Stimulated activated CD8-positive, alpha-beta memory T cell treated with anti-CD3 and anti-CD28 coated beads, Interleukin-15, amount 100 ng/mL, for 1 hour (primary cell): Measurements from ENCODE around the gene ANKRD26.
"Not testable (repeated sequence)": the region's sequence is repeated elsewhere in the genome, so short reads cannot be mapped to it uniquely, and the experiment has no call there.

Experiments
- DNase-seq: peaks from one replicate; pipeline ENCODE4 v3.0.0-alpha.2; 2020; ENCODE audit warnings: low read depth

ANKRD26 gene

GRCh38 chr10:27099916-27100812 lies at the start of gene ANKRD26:
Gene ANKRD26, minus strand, starts transcription at chr10:27100494. Its CDS starts 168 bp downstream, at chr10:27100326.
- peak; percentile 91 for DNase-seq

- DNase-seq, result no peak
Measured at GRCh38 chr10:27147701-27148100, 47.4 kb upstream of the ANKRD26 start.

- no peak for DNase-seq
Measured at GRCh38 chr10:27145937-27146336, 45.6 kb upstream of the ANKRD26 start.

GRCh38 chr10:27143686-27144085 lies 43.4 kb upstream of the ANKRD26 start:
- no peak for DNase-seq

GRCh38 chr10:27138277-27138676 lies 38.0 kb upstream of the ANKRD26 start:
- DNase-seq, result no peak

- DNase-seq, result no peak
Measured at GRCh38 chr10:27134371-27134770, 34.1 kb upstream of the ANKRD26 start.

GRCh38 chr10:27108165-27108564 lies 7.9 kb upstream of the ANKRD26 start:
- no peak for DNase-seq

GRCh38 chr10:27104919-27105318 lies 4.6 kb upstream of the ANKRD26 start:
- DNase-seq, result no peak

GRCh38 chr10:27100813-27101347 lies 586 bp upstream of the ANKRD26 start:
- no peak for DNase-seq

- no peak for DNase-seq
Measured at GRCh38 chr10:27099448-27099847, 846 bp downstream of the ANKRD26 start.

GRCh38 chr10:27088119-27089044 lies 11.9 kb downstream of the ANKRD26 start:
- no peak for DNase-seq

GRCh38 chr10:27072436-27073114 lies 27.7 kb downstream of the ANKRD26 start:
- no peak for DNase-seq

GRCh38 chr10:27068217-27068891 lies 31.9 kb downstream of the ANKRD26 start:
- DNase-seq, result no peak

GRCh38 chr10:27065084-27065483 lies 35.2 kb downstream of the ANKRD26 start:
- no peak for DNase-seq

GRCh38 chr10:27052656-27053055 lies 47.6 kb downstream of the ANKRD26 start:
- no peak for DNase-seq

GRCh38 chr10:27045247-27045646 lies 55.0 kb downstream of the ANKRD26 start:
- not testable (repeated sequence) for DNase-seq

GRCh38 chr10:27041196-27041595 lies 59.1 kb downstream of the ANKRD26 start:
- no peak for DNase-seq

GRCh38 chr10:27038168-27038567 lies 62.1 kb downstream of the ANKRD26 start:
- DNase-seq, result no peak

GRCh38 chr10:27035163-27035562 lies 65.1 kb downstream of the ANKRD26 start:
- DNase-seq, result no peak

- no peak for DNase-seq
Measured at GRCh38 chr10:27030060-27030459, 70.2 kb downstream of the ANKRD26 start.

- no peak for DNase-seq
Measured at GRCh38 chr10:27022048-27022447, 78.2 kb downstream of the ANKRD26 start.
